SK-N-SH (cell line): Measurements from ENCODE around the gene NELFB. TPM values are rescaled to one million over a fixed set of nuclear protein-coding genes. Genes with fewer than 3 reads are reported as not detected.

Experiments used
- CTCF ChIA-PET: fragments of 300-600, 350-600 bp; formaldehyde crosslinking; extraction: SDS; loops from one replicate; lab custom pipeline; 2021; lab: Yijun Ruan, JAX
- POLR2A ChIA-PET: fragments of 350-600 bp; sonication (Branson Sonifier 250); formaldehyde crosslinking; extraction: SDS; loops from one replicate; lab custom pipeline; 2020; ENCODE audit warnings: antibody characterized with exemption, inconsistent platforms; lab: Yijun Ruan, JAX
- DNase-seq: peaks from one replicate; pipeline ENCODE4 v3.0.0; 2012
- H2AFZ ChIP-seq: fragments of 200-600 bp; sonication (generic); 2 replicates; pipeline ENCODE4 v1.8.1; 2016; ENCODE audit warnings: antibody characterized with exemption, mild to moderate bottlenecking, low read depth
- H3F3A ChIP-seq: fragments of 200-600 bp; sonication (generic); replicated peaks from 2 replicates; pipeline ENCODE3; 2016; ENCODE audit warnings: antibody characterized with exemption, mild to moderate bottlenecking; ENCODE audit not compliant: insufficient read depth
- H3K27ac ChIP-seq, 2 experiments: fragments of 200-500 bp in 1 of 2; fragments of 200-600 bp in 1 of 2; sonication (Bioruptor generic) in 1 of 2; sonication (generic), shearing (Covaris generic) in 1 of 2; 2 replicates each; pipeline versions ENCODE4 v1.5.1 to v1.6.1; 2014 to 2016; ENCODE audit warnings: low read depth in 2 of 2, inconsistent platforms in 1 of 2, low read length in 1 of 2, mild to moderate bottlenecking in 1 of 2, mixed read lengths in 1 of 2
- H3K27me3 ChIP-seq: fragments of 200-600 bp; sonication (generic), shearing (Covaris generic); 2 replicates; pipeline ENCODE4 v1.6.1; 2016; ENCODE audit warnings: mixed run types; ENCODE audit not compliant: insufficient read depth
- H3K36me3 ChIP-seq, 2 experiments: fragments of 200-500 bp in 1 of 2; fragments of 200-600 bp in 1 of 2; sonication (Bioruptor generic) in 1 of 2; sonication (generic) in 1 of 2; replicated peaks in 1 of 2; 2 replicates each; pipeline versions ENCODE3 to v1.5.1; 2014 to 2016; ENCODE audit warnings: low read length in 1 of 2, mild to moderate bottlenecking in 1 of 2; ENCODE audit not compliant: insufficient read depth in 2 of 2, control insufficient read depth in 1 of 2
- H3K4me1 ChIP-seq, 2 experiments: fragments of 200-500 bp in 1 of 2; fragments of 200-600 bp in 1 of 2; sonication (Bioruptor generic) in 1 of 2; sonication (generic), shearing (Covaris generic) in 1 of 2; 2 replicates each; pipeline versions ENCODE4 v1.5.1 to v1.6.1; 2014 to 2016; ENCODE audit warnings: low read depth in 1 of 2, low read length in 1 of 2, mixed run types in 1 of 2; ENCODE audit not compliant: insufficient read depth in 2 of 2, control insufficient read depth in 1 of 2
- H3K4me2 ChIP-seq: fragments of 200-600 bp; sonication (generic), shearing (Covaris generic); 2 replicates; pipeline ENCODE4 v1.6.1; 2017; ENCODE audit warnings: mixed run types
- H3K4me3 ChIP-seq, 2 experiments: fragments of 200-500 bp in 1 of 2; fragments of 200-600 bp in 1 of 2; sonication (Bioruptor generic) in 1 of 2; sonication (generic), shearing (Covaris generic) in 1 of 2; 2 replicates each; pipeline versions ENCODE4 v1.5.1 to v1.8.1; 2014 to 2016; ENCODE audit warnings: low read depth in 2 of 2, inconsistent platforms in 1 of 2, low read length in 1 of 2, mild to moderate bottlenecking in 1 of 2, mixed read lengths in 1 of 2, moderate library complexity in 1 of 2
- H3K79me2 ChIP-seq: fragments of 200-600 bp; sonication (generic); 2 replicates; pipeline ENCODE4 v1.8.1; 2017; ENCODE audit warnings: mild to moderate bottlenecking; ENCODE audit not compliant: insufficient read depth
- H3K9ac ChIP-seq: fragments of 200-600 bp; sonication (generic); 2 replicates; pipeline ENCODE4 v1.6.1; 2017; ENCODE audit warnings: mixed run types
- H3K9me2 ChIP-seq: fragments of 200-600 bp; sonication (generic); 2 replicates; pipeline ENCODE4 v1.6.1; 2017; ENCODE audit warnings: mixed run types
- H3K9me3 ChIP-seq: fragments of 200-600 bp; sonication (generic); 2 replicates; pipeline ENCODE4 v1.6.1; 2017; ENCODE audit warnings: mixed run types, mild to moderate bottlenecking, moderate library complexity
- H4K20me1 ChIP-seq: fragments of 200-600 bp; sonication (generic); 2 replicates; pipeline ENCODE4 v1.6.1; 2017; ENCODE audit warnings: mild to moderate bottlenecking, mixed run types; ENCODE audit not compliant: insufficient read depth
- ELF1 ChIP-seq: IDR thresholded peaks from 2 replicates; pipeline ENCODE4 v1.4.0; 2012
- EP300 ChIP-seq, 2 experiments: IDR thresholded peaks; 2 replicates each; pipeline versions ENCODE4 v1.4.0 to v1.6.1; 2012; ENCODE audit warnings: borderline replicate concordance in 1 of 2, low read depth in 1 of 2, low read length in 1 of 2
- EZH2phosphoT487 ChIP-seq: fragments of 200-600 bp; sonication (generic); IDR thresholded peaks from 2 replicates; pipeline ENCODE4 v1.6.1; 2017; ENCODE audit warnings: low read depth, mixed run types, mild to moderate bottlenecking, antibody characterized with exemption, moderate library complexity, borderline replicate concordance
- GATA2 ChIP-seq: sonication (generic); formaldehyde crosslinking; IDR thresholded peaks from 2 replicates; pipeline ENCODE4 v1.5.0; 2020; ENCODE audit warnings: mild to moderate bottlenecking, missing genetic modification reagents
- MEF2A ChIP-seq: IDR thresholded peaks from 2 replicates; pipeline ENCODE4 v1.4.0; 2012; ENCODE audit warnings: low read depth, borderline replicate concordance
- MXI1 ChIP-seq: IDR thresholded peaks from 2 replicates; pipeline ENCODE4 v1.6.1; 2012; ENCODE audit warnings: mild to moderate bottlenecking, low read depth, low read length, improper control_type of control experiment
- RAD21 ChIP-seq: IDR thresholded peaks from 2 replicates; pipeline ENCODE4 v1.6.1; 2012; ENCODE audit warnings: mild to moderate bottlenecking, low read length
- RCOR1 ChIP-seq: fragments of 150-350 bp; IDR thresholded peaks from 2 replicates; pipeline ENCODE4 v1.6.1; 2017; ENCODE audit warnings: antibody characterized with exemption, low read length
- REST ChIP-seq: IDR thresholded peaks from 2 replicates; pipeline ENCODE4 v1.6.1; 2012; ENCODE audit warnings: mild to moderate bottlenecking, low read depth, low read length, moderate library complexity
- SIN3A ChIP-seq: IDR thresholded peaks from 2 replicates; pipeline ENCODE4 v1.6.1; 2012; ENCODE audit warnings: low read depth, mild to moderate bottlenecking, low read length, moderate library complexity, borderline replicate concordance
- TCF12 ChIP-seq: IDR thresholded peaks from 2 replicates; pipeline ENCODE4 v1.4.0; 2012
- USF2 ChIP-seq: fragments of 150-350 bp; IDR thresholded peaks from 2 replicates; pipeline ENCODE4 v1.6.1; 2017; ENCODE audit warnings: antibody characterized with exemption, low read length, low read depth, borderline replicate concordance
- YY1 ChIP-seq: IDR thresholded peaks from 2 replicates; pipeline ENCODE4 v1.4.0; 2012; ENCODE audit warnings: low read depth, mild to moderate bottlenecking
- WGBS: methylation state at CpG from one replicate; pipeline ENCODE4 v1.1.6; 2017; ENCODE audit warnings: low lambda C conversion rate; 5-methylcytosine and 5-hydroxymethylcytosine counted together
- polyA plus RNA-seq, 3 experiments: library from polyadenylated mRNA; depleted of rRNA; stranded (reverse); fragments of >200 nt; gene quantifications; 2 replicates each; pipeline ENCODE4 v1.2.3, GENCODE V29; 2012

The NELFB gene
- polyA plus RNA-seq, 1 of the 3 experiments (the other 2 are of a cell fraction), result 62.7 TPM

DNA sequence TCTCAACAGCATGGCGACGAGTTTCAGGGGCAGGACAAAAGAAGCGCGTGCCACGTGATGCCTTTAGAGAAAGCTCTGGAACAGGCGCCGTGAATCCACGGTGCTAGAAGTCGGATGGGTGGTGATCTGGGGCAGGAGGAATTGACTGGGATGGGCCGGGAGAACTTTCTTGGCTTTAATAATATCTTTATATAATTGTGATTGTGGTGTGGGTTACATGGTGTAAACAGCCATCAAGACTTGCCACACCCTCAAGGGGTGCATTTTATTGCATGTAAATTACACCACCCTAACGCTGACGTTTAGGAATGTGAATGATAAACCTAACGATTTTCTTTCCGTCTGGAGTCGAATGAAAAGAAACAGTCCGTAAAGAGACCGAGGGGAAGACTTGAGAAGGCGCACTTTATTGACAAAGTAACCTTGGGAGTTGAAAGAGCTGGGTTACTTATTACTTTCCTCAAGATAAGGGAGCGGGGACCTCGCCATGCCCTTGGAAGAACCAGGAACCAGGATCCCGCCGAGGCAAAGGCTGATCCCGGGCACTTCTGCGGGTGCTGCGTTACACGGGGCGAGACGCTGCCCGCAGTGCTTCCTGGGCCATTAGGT lies 38.5 kb downstream of the NELFB start:
- 81% methylated on average over 23 of the region's 29 CpGs for WGBS
- no peak for DNase-seq
- POLR2A ChIA-PET, result no interaction called here

More for the DNA sequence above, 38.5 kb downstream of the NELFB start:
- H3F3A ChIP-seq, result no peaks in the 10 kb centered on the region
- TF ChIP-seq MXI1 (no peak), SIN3A (no peak), EP300 (IDR thresholded peaks at IDR 0.05; ENCODE audit: borderline replicate concordance in 1 of 2, low read depth in 1 of 2, low read length in 1 of 2) (no peak), REST (no peak), MEF2A (no peak), YY1 (no peak), TCF12 (no peak), ELF1 (no peak), RAD21 (no peak), GATA2 (CRISPR knock-in tag) (no peak), EZH2phosphoT487 (no peak), RCOR1 (no peak), USF2 (no peak)
- no peaks in the 10 kb centered on the region for H3K27me3 ChIP-seq
- no peak overlapping the region for H2AFZ ChIP-seq
- no peak overlapping the region for H3K27ac ChIP-seq
- no peak overlapping the region for H3K9ac ChIP-seq
- no peaks in the 10 kb centered on the region for H3K9me3 ChIP-seq
- CTCF ChIA-PET, result interaction anchor here (0.8 to 3.1 kb wide), 6 partner anchors 9 to 152 kb away, joined by 3 to 13 read pairs (median 4); partner anchors contain the start of gene NRARP
- H3K36me3 ChIP-seq, result no peaks in the 10 kb centered on the region
- H4K20me1 ChIP-seq, result no peaks in the 10 kb centered on the region
- H3K9me2 ChIP-seq, result no peaks in the 10 kb centered on the region
- H3K4me2 ChIP-seq, result no peak overlapping the region
- peaks cover 0 to 19% of the 10 kb centered on the region in 2 experiments; a peak in 1 of 4 replicates for H3K4me1 ChIP-seq
- no peak overlapping the region for H3K4me3 ChIP-seq
- no peaks in the 10 kb centered on the region for H3K79me2 ChIP-seq
